GM12865 (cell line): ENCODE results near the gene SKI.

Source experiments
- DNase-seq: peaks from one replicate; pipeline ENCODE4 v3.0.0; 2010; ENCODE audit warnings: low read depth
- H3K4me3 ChIP-seq: 2 replicates; pipeline ENCODE4 v1.5.1; 2011; ENCODE audit warnings: mild to moderate bottlenecking, low read depth, low read length, control low read depth
- CTCF ChIP-seq: IDR thresholded peaks from 2 replicates; pipeline ENCODE4 v1.5.1; 2011; ENCODE audit warnings: low read length, control low read depth, low read depth, inconsistent platforms; ENCODE audit not compliant: insufficient read depth; ENCODE audit errors: missing control alignments

The SKI gene

GRCh38 chr1:2205191-2205952 is 22.7 kb upstream of the SKI start:
- DNase-seq = peak; percentile 96
- peak overlapping the region; percentile 53 for H3K4me3 ChIP-seq

GRCh38 chr1:2206813-2207487 is 21.2 kb upstream of the SKI start:
- no peak for TF ChIP-seq CTCF
- H3K4me3 ChIP-seq = no peak overlapping the region
- DNase-seq = no peak

More at GRCh38 chr1:2205191-2205952, 22.7 kb upstream of the SKI start:
- no peak for TF ChIP-seq CTCF

- TF ChIP-seq CTCF = no peak
- no peak overlapping the region for H3K4me3 ChIP-seq
- no peak for DNase-seq
Measured at GRCh38 chr1:2208309-2209239, 19.5 kb upstream of the SKI start.

GRCh38 chr1:2209400-2210083 is 18.6 kb upstream of the SKI start:
- DNase-seq = no peak
- no peak overlapping the region for H3K4me3 ChIP-seq
- TF ChIP-seq CTCF = no peak

- no peak for DNase-seq
- no peak for TF ChIP-seq CTCF
Measured at GRCh38 chr1:2210084-2210653, 17.9 kb upstream of the SKI start.

GRCh38 chr1:2210786-2211185 is 17.3 kb upstream of the SKI start:
- no peak overlapping the region for H3K4me3 ChIP-seq
- no peak for TF ChIP-seq CTCF
- DNase-seq = no peak

More at GRCh38 chr1:2210084-2210653, 17.9 kb upstream of the SKI start:
- H3K4me3 ChIP-seq = no peak overlapping the region
